KOPT-K1 (cell line): ENCODE measurements around the gene SFTPD.

Source experiments
- H3K27ac ChIP-seq: fragments of 200-600 bp; sonication (generic); 2 replicates; pipeline ENCODE4 v1.5.1; 2016; ENCODE audit warnings: antibody characterized with exemption, mild to moderate bottlenecking, low read depth, low read length; ENCODE audit not compliant: poor library complexity, severe bottlenecking
- H3K36me3 ChIP-seq: fragments of 200-600 bp; sonication (generic); 2 replicates; pipeline ENCODE4 v1.5.1; 2017; ENCODE audit warnings: antibody characterized with exemption, mild to moderate bottlenecking, low read length, moderate library complexity; ENCODE audit not compliant: insufficient read depth
- H3K9me3 ChIP-seq: fragments of 200-600 bp; sonication (generic); 2 replicates; pipeline ENCODE4 v1.5.1; 2017; ENCODE audit warnings: antibody characterized with exemption, low read length, mild to moderate bottlenecking; ENCODE audit not compliant: insufficient read depth, poor library complexity, severe bottlenecking

Gene SFTPD

DNA sequence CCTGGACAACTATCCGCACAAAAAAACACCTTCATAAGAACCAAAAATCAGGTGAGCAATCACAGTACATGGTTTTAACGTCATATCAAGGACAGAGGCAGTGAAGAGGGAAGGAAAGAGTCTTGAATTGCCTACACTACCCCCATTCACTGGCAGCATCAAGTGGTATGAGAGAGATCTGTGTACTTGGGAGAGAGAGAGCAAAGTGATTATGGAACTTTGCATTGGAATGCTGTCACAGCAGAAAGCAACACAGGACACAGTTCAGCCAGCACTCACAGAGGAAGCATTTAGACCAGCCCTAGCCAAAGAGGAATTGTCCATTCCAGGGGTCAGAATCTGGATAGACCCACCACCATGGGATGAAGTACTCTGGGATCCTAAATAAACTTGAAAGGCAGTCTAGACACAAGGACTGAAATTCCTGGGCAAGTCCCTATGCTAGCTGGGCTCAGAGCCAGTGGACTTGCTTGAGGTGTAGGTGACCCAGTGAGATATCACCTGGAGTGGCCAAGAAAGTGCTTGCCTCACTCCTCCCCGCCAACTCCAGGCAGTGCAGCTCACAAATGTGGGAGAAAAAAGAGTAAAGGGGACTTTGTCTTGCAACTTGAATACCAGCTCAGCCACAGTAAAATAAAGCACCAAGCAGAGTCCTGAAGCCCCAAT, 30.5 kb upstream of the SFTPD start:
- no peaks in the 10 kb centered on the region for H3K36me3 ChIP-seq

DNA sequence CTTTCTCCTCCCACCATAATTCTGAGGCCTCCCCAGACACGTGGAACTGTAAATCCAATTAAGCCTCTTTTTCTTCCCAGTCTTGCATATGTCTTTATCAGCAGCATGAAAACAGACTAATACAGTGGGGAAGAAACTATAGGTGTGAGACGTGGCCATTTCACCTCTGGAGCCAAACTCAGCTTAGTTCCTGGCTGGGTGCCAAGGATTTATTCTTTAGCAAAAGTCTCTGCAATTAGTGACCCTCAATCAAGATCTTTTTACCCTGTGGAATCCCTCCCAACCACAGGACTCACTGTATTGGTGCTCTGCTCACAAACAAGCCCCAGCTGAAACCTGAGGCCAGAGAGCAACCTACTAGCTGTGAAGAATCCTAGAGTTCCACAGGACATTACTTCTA, 28.1 kb upstream of the SFTPD start:
- Histone ChIP-seq H3K36me3 (no peaks in the 10 kb centered on the region), H3K27ac (no peak overlapping the region), H3K9me3 (peaks cover 9% of the 10 kb centered on the region)

More for the DNA sequence above, 30.5 kb upstream of the SFTPD start:
- no peak overlapping the region for H3K27ac ChIP-seq
- peaks cover 9% of the 10 kb centered on the region for H3K9me3 ChIP-seq

DNA sequence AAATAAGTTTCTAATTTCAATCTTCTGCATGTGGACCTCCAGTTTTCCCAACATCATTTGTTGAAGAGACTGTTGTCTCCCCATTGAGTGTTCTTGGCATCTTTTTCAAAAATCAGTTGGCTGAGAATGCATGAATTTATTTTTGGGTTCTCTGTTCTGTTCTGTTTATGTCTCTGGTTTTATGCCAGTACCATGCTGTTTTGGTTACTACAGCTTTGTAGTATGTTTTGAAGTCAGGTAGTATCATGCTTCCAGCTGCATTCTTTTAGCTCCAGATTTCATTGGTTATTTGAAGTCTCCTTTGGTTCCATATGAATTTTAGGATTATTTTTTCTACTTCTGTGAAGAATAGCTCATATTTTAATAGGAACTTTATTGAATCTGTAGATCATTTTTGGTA, 21.2 kb upstream of the SFTPD start:
- Histone ChIP-seq H3K36me3 (no peaks in the 10 kb centered on the region), H3K9me3 (no peaks in the 10 kb centered on the region), H3K27ac (no peak overlapping the region)

DNA sequence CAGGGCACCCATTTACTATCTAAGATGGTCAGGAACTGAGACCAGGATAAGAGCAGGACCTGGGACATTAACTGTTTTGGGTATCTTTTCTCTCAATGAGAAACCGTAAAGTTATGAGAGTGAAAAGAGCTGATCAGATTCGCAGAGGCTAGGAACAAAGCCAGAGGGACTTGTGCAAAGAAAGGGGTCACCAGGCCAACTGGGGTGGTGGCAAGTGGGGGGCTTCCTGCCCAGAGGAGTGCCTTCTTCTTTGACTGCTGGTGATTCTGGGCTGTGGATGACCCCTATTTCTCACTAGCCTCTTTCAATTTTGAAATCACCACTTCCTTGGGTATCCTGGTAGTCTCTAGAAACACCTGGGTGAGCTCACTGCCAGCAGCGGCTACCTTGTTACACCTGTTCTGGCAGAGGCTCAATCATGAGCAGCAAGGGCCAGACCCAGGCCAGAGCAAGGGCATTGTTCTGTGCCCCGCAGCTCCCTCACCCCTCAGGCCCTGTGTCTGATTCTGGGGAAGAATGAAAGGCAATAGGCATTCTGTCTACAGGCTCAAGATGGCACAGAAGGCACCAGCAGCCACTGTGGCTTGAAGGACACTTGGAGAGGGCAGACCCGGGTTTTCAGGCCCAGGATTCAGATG, 999 bp downstream of the SFTPD start:
- Histone ChIP-seq H3K9me3 (peaks cover 7% of the 10 kb centered on the region), H3K27ac (no peak overlapping the region), H3K36me3 (no peaks in the 10 kb centered on the region)

DNA sequence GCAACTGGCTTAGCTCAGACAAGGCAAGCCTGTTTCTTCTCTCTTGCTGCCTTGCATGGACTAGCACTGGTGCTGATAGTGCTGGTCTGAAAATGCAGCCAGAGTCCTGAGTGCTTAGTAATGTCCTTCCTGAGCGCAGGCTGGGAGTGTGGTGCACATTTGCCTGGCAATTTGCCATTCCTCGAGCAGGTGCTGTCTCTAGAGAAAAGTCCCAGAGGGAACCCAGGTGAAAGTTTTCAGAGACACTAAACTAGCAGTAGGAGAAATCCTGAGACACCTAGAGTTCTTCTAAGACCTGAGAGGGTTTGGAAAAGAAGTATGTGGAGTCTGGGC, 1.9 kb downstream of the SFTPD start:
- Histone ChIP-seq H3K9me3 (peaks cover 7% of the 10 kb centered on the region), H3K27ac (no peak overlapping the region)

DNA sequence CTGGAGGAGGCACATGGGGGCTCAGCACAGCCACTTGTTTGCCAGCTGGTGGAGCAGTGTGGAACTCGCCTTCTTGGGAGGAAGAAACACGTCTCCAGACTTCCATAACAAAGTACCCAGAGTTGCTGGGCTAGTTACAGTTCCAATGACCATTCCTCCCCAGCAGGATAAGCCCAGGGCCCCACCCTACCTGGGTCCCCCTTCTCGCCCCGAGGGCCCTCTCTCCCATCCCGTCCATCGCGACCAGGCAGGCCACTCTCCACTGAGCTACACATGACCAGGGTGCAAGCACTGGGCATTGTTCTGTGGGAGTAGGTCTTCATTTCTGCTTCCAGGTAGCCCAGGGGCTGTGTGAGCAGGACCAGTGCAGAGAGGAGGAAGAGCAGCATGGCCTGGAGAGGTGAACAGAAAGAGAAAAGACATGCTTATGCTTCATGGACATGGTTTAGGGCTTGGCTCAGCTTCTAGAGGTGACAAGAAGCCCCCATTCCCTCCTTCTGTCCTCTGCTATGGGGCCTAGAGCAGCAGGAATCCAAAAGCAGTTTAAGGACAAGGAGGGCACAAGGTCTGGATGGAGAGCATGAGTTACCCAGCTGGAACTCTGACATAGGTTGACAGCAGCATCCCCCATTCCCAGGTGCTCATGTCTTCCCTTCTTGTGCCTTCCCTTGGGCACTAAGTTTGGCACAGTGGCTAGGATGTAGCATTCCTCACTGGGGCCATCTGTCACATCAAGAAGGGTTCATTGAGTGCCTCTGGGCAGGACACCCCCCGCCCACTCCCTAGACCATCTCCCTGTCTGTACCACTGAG, 2.4 kb downstream of the SFTPD start:
- Histone ChIP-seq H3K36me3 (no peaks in the 10 kb centered on the region), H3K9me3 (peaks cover 4% of the 10 kb centered on the region), H3K27ac (no peak overlapping the region)

More for the DNA sequence above, 1.9 kb downstream of the SFTPD start:
- no peaks in the 10 kb centered on the region for H3K36me3 ChIP-seq

DNA sequence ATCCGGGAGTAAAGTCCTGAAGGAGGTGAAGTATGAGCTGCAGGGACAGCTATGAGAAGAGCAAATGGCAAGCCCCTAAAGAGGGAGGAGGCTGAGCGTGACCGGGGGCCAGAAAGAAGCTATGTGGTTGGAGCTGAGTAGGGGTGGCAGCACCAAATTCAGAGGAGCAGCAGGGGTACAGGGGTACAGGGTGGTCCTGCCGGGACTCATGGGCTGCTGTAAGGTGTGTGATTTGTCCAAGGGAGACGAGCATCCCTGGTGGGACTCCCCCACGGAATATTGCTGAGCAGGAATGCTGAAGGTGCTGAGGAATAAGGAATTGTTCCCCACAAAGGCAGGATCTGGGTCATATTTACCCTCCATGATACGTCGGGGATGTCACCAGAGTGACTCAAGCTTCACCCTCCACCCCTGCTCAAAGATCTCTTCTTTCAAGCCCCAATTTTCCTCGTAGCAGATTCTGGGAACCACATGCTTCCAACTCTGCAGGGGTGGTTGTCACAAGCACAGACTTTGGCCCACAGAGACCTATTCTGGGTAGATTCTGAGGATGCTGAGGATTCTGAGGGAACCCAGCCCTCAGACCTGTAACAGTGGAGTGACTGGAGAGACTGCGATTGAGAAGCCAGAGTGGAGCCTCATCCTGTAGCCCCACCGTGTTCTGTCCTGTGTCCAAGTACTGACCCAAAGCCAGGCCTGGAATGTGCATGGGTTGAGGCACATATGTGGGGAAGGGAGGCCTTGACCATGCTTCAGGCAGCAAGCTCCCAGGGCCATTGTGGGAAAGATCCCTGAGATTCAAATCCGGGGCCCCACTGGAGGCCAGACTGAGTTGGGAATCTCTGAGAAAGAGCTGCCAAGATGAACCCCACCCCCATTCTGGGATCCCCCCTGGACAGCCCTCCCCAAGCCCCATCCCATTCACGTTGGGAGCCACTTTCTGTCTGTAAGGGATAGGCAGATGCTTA, 4.2 kb downstream of the SFTPD start:
- Histone ChIP-seq H3K27ac (no peak overlapping the region), H3K9me3 (no peaks in the 10 kb centered on the region), H3K36me3 (no peaks in the 10 kb centered on the region)

DNA sequence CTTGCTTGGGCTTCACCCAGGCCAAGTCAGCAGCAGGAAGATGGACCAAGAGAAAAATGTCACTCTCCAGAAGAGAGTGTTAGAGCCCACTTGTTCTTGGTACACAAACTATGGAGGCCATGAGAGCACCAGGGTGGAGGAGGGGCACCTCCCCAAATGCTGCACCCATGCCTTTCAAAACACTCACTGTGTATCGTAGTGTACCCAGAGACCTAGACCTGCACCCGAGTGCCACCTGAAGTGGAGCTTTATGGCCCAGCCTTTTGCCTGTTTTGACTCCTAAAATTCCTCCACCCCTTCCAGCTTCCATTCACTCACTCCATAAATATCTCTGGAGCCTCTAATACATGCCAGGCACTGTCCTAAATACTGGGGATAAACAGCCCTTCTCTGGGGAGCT, 5.0 kb downstream of the SFTPD start:
- H3K36me3 ChIP-seq, result no peaks in the 10 kb centered on the region
- no peak overlapping the region for H3K27ac ChIP-seq
- H3K9me3 ChIP-seq, result no peaks in the 10 kb centered on the region

DNA sequence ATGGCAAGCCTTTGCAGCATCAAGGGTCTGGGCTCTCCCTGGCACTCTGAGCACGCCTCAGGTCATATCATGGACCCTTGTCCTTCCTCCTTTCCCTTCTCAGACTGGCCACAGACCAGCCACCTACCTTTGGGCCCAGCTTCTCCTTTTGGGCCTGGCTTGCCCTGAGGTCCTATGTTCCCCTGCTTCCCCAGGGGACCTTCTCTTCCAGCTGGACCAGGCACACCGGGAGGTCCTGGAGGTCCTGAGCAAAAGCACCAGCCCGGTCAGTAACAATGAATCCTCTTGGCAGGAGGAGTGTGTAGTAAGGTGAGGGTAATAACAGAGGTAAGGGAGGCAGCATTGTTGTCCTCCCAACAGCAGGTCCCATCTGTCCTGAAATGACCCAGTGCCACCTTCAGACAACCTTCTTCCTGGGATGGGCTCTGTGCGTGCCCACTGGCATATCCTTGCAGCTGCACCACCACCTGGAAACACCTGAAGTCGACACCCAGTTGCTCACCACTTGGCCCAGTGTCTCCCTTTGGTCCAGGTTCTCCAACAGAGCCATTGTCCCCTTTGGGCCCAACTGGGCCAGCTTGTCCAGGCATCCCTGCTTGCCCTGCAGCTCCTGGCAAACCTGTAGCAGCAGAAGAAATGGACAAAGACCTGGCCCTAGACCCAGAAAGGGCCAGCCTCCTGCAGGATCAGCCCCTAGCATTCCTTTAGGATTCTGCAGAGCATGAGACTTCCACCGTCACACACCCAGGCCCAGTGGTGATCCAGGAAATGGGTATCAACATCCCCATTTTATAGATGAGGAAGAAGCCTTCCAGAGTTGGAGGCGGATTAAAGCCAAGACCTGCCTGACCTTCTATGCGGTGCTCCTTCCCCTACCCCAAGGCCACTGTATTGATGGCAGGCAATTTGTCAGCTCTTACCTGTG, 6.4 kb downstream of the SFTPD start:
- no peaks in the 10 kb centered on the region for H3K36me3 ChIP-seq
- no peak overlapping the region for H3K27ac ChIP-seq
- no peaks in the 10 kb centered on the region for H3K9me3 ChIP-seq

DNA sequence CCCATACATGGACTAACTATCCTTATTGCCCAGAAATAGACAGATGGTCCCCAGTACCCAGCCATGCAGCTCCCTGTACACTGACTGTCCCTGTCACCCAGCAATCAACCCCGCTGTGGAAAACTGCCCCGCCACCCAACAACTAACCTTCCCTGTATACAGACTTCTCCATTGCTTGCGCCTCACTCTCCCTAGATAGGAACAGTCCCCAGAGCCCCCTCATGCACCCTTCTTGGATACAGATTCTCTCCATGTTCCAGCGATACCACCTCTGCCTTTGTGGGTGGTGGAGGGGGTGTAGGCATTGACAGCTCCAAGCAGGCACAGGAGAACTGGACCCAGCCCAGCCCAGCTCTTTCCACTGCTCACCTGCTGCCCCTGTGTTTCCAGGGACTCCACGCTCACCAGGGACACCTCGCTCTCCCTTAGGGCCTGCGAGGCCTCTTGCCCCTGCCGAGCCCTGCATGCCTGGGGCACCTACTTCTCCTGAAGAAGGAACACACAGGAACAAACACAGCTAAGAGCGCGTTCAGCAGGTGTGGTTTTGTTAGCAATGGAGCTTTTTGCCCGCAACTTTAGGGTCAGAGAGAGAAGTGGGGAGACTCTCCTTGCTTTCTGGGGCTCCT, 7.2 kb downstream of the SFTPD start:
- H3K27ac ChIP-seq, result no peak overlapping the region
- H3K36me3 ChIP-seq, result no peaks in the 10 kb centered on the region
- no peaks in the 10 kb centered on the region for H3K9me3 ChIP-seq

DNA sequence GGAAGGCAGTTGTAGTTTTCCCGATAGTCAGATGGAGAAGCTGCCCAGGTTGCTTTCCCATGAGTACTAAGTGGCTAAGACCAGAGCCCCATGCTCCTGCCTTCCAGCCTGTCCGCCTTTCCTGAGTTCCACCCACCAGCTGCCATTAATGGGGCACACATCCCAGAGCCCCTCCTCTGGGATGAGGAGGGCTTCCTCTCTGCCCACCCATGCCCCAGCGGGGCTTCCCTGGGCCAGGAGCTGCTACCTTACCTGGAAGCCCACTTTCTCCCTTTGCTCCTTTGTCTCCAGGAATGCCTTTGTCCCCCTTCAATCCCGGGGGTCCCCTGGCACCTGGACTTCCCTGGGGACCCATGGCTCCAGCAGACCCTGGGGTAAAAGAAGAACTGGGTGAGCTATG, 7.8 kb downstream of the SFTPD start:
- H3K36me3 ChIP-seq, result no peaks in the 10 kb centered on the region
- H3K27ac ChIP-seq, result no peak overlapping the region
- no peaks in the 10 kb centered on the region for H3K9me3 ChIP-seq

DNA sequence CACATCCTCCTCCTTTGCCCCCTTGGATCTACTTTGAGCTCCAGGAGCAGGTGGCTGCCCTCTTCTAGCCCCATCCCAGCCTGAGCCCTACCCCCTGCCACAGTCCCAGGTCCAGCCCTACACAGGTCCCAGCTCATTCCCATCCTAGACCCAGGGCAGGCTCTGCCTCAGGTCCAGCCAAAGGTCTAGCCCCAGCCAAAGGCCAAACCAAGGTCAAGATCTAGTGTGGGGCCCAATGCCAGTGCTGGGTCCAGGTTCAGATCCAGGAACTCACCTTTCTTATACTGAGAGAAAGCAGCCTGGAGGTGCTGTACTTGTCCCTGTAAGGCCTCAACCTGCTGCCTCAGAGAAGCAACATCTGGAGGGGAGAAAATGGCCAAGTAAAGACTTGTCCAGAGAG, 8.5 kb downstream of the SFTPD start:
- Histone ChIP-seq H3K27ac (no peak overlapping the region), H3K9me3 (no peaks in the 10 kb centered on the region), H3K36me3 (no peaks in the 10 kb centered on the region)

DNA sequence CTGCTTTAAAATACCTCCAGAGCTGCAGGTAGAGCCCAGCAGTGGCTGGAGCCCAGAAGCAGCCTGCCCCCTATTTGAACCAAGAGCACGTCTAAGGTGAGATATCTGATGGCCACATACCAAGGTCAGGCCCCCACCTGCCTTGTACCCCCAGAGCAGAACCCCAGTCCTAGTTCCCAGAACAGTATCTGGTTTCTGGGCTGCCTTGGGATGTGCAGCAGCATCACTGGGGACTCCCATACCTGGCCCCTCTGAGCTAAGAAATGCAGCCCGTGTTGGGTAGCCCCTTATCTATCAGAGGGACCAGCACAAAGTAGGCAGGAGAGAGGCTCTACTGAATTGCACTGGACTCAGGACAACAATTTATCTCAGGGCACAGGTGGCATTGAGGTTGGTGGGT, 8.9 kb downstream of the SFTPD start:
- Histone ChIP-seq H3K36me3 (no peaks in the 10 kb centered on the region), H3K27ac (no peak overlapping the region), H3K9me3 (no peaks in the 10 kb centered on the region)
